Ramos (cell line): Measurements from ENCODE around the gene MREG.

Experiments used
- in situ Hi-C: fragments of 300-500 bp; cut with MboI; formaldehyde crosslinking; loops from one replicate; pipeline ENCODE4 v1.14.3; 2022; ENCODE audit warnings: low sequenced_read_pairs; ENCODE audit not compliant: unreplicated experiment

Gene MREG

GRCh38 chr2:216013080-216013909 lies at the start of gene MREG:
MREG (minus strand) TSS chr2:216013551; CDS start chr2:216013327, 224 bp downstream.
- in situ Hi-C loops: no loop called here

- in situ Hi-C loops: no loop called here
These were observed 46.0 kb upstream of the MREG start for GRCh38 chr2:216059233-216059834.

GRCh38 chr2:216057688-216058193 lies 44.4 kb upstream of the MREG start:
- in situ Hi-C loops: no loop called here

GRCh38 chr2:216056739-216057138 lies 43.4 kb upstream of the MREG start:
- in situ Hi-C loops: no loop called here

GRCh38 chr2:216055680-216056079 lies 42.3 kb upstream of the MREG start:
- in situ Hi-C loops: no loop called here

- in situ Hi-C loops: no loop called here
These were observed 39.1 kb upstream of the MREG start for GRCh38 chr2:216052420-216052819.

GRCh38 chr2:216051350-216051749 lies 38.0 kb upstream of the MREG start:
- in situ Hi-C loops: no loop called here

GRCh38 chr2:216049452-216049851 lies 36.1 kb upstream of the MREG start:
- in situ Hi-C loops: no loop called here

- in situ Hi-C loops: no loop called here
These were observed 34.0 kb upstream of the MREG start for GRCh38 chr2:216047397-216047796.

- in situ Hi-C loops: no loop called here
These were observed 31.6 kb upstream of the MREG start for GRCh38 chr2:216044883-216045486.

GRCh38 chr2:216043949-216044348 lies 30.6 kb upstream of the MREG start:
- in situ Hi-C loops: no loop called here

- in situ Hi-C loops: no loop called here
These were observed 28.1 kb upstream of the MREG start for GRCh38 chr2:216041438-216041837.

GRCh38 chr2:216039918-216040317 lies 26.6 kb upstream of the MREG start:
- in situ Hi-C loops: loop anchor here (10.0 kb wide), 1 partner anchor 625 kb away; no protein-coding TSS in a partner anchor

GRCh38 chr2:216034065-216034464 lies 20.7 kb upstream of the MREG start:
- in situ Hi-C loops: loop anchor here (10.0 kb wide), 1 partner anchor 631 kb away; no protein-coding TSS in a partner anchor

- in situ Hi-C loops: loop anchor here (10.0 kb wide), 1 partner anchor 631 kb away; no protein-coding TSS in a partner anchor
These were observed 20.1 kb upstream of the MREG start for GRCh38 chr2:216033403-216033802.

GRCh38 chr2:216031960-216032689 lies 18.8 kb upstream of the MREG start:
- in situ Hi-C loops: loop anchor here (10.0 kb wide), 1 partner anchor 633 kb away; no protein-coding TSS in a partner anchor

GRCh38 chr2:216030216-216030615 lies 16.9 kb upstream of the MREG start:
- in situ Hi-C loops: loop anchor here (10.0 kb wide), 1 partner anchor 635 kb away; no protein-coding TSS in a partner anchor

- in situ Hi-C loops: loop anchor here (10.0 kb wide), 1 partner anchor 635 kb away; no protein-coding TSS in a partner anchor
These were observed 16.2 kb upstream of the MREG start for GRCh38 chr2:216029416-216030129.

- in situ Hi-C loops: no loop called here
These were observed 11.5 kb upstream of the MREG start for GRCh38 chr2:216024779-216025336.
